GM23248 (cell line): ENCODE data around the gene ATP6V0A1. TPM values are rescaled to one million over a fixed set of nuclear protein-coding genes. Genes with fewer than 3 reads are reported as not detected.

Experiments
- DNase-seq: peaks from one replicate; pipeline ENCODE4 v3.0.0-alpha.2; 2015
- H2AFZ ChIP-seq: fragments of 200-600 bp; sonication (generic); 2 replicates; pipeline ENCODE4 v1.6.1; 2016; ENCODE audit warnings: antibody characterized with exemption
- H3F3A ChIP-seq: fragments of 200-600 bp; sonication (generic); 2 replicates; pipeline ENCODE4 v1.6.1; 2016; ENCODE audit warnings: mild to moderate bottlenecking, antibody characterized with exemption, mixed run types; ENCODE audit not compliant: insufficient read depth
- H3K27ac ChIP-seq: fragments of 200-600 bp; sonication (generic); 2 replicates; pipeline ENCODE4 v1.5.1; 2016; ENCODE audit warnings: mild to moderate bottlenecking
- H3K27me3 ChIP-seq: fragments of 200-600 bp; sonication (generic); replicated peaks from 2 replicates; pipeline ENCODE4 v1.6.1; 2016; ENCODE audit warnings: mild to moderate bottlenecking; ENCODE audit not compliant: insufficient read depth
- H3K36me3 ChIP-seq: fragments of 200-600 bp; sonication (generic); 2 replicates; pipeline ENCODE4 v1.6.1; 2016; ENCODE audit warnings: low read depth, mild to moderate bottlenecking
- H3K4me1 ChIP-seq: fragments of 200-600 bp; sonication (generic); 2 replicates; pipeline ENCODE4 v1.6.1; 2016; ENCODE audit warnings: mild to moderate bottlenecking; ENCODE audit not compliant: insufficient read depth
- H3K4me2 ChIP-seq: fragments of 200-600 bp; sonication (generic); one replicate; pipeline ENCODE4 v1.6.1; 2016; ENCODE audit warnings: mild to moderate bottlenecking; ENCODE audit not compliant: unreplicated experiment
- H3K4me3 ChIP-seq: fragments of 200-600 bp; sonication (generic); 2 replicates; pipeline ENCODE4 v1.5.1; 2016; ENCODE audit warnings: mild to moderate bottlenecking
- H3K79me2 ChIP-seq: fragments of 200-600 bp; sonication (generic); 2 replicates; pipeline ENCODE4 v1.6.1; 2016; ENCODE audit warnings: mild to moderate bottlenecking; ENCODE audit not compliant: insufficient read depth
- H3K9ac ChIP-seq: fragments of 200-600 bp; sonication (generic); 2 replicates; pipeline ENCODE4 v1.6.1; 2016; ENCODE audit warnings: mild to moderate bottlenecking
- H3K9me2 ChIP-seq: fragments of 200-600 bp; sonication (generic); 2 replicates; pipeline ENCODE4 v1.6.1; 2016; ENCODE audit warnings: mixed run types, mild to moderate bottlenecking, moderate library complexity; ENCODE audit not compliant: insufficient read depth
- H3K9me3 ChIP-seq: fragments of 200-600 bp; sonication (generic); one replicate; pipeline ENCODE4 v1.6.1; 2017; ENCODE audit warnings: low read depth
- H4K20me1 ChIP-seq: fragments of 200-600 bp; sonication (generic); 2 replicates; pipeline ENCODE4 v1.6.0; 2016; ENCODE audit not compliant: insufficient read depth
- EZH2 ChIP-seq: fragments of 200-600 bp; sonication (generic); IDR thresholded peaks from 2 replicates; pipeline ENCODE4 v1.6.1; 2018; ENCODE audit warnings: antibody characterized with exemption, mild to moderate bottlenecking; ENCODE audit not compliant: insufficient read depth, poor library complexity, severe bottlenecking
- EZH2phosphoT487 ChIP-seq: fragments of 200-600 bp; sonication (generic); IDR thresholded peaks from 2 replicates; pipeline ENCODE4 v1.6.1; 2018; ENCODE audit warnings: antibody characterized with exemption, moderate library complexity, mild to moderate bottlenecking, low read depth; ENCODE audit not compliant: insufficient read depth
- WGBS, 2 experiments: methylation state at CpG; one replicate each; pipeline ENCODE4 v1.1.6; 2015 to 2017; ENCODE audit warnings: low lambda C conversion rate in 2 of 2, low coverage in 1 of 2; ENCODE audit errors: missing lambda C conversion rate in 2 of 2; 5-methylcytosine and 5-hydroxymethylcytosine counted together
- in situ Hi-C: fragments of 300-500 bp; cut with MboI; formaldehyde crosslinking; loops from 2 replicates; pipeline ENCODE4 v1.15.0; 2020
- polyA plus RNA-seq: library from polyadenylated mRNA; unstranded; fragments of >200 nt; fragmentation: Nextera tagmentation; extraction: Ambion mirVana; gene quantifications from 2 replicates; pipeline ENCODE4 v1.2.1, GENCODE V29; 2016
- total RNA-seq: library from RNA; depleted of rRNA; stranded (reverse); fragments of >200 nt; shearing (Covaris generic); gene quantifications from 2 replicates; pipeline ENCODE4 v1.2.3, GENCODE V29; 2014

The ATP6V0A1 gene
- total and polyA plus RNA-seq, 2 experiments from 2014 or later: 15.3 to 26.0 TPM

- Histone ChIP-seq H3K4me3 (no peak overlapping the region), H3F3A (no peaks in the 10 kb centered on the region; the same call in 1 of the 2 replicates), H4K20me1 (no peaks in the 10 kb centered on the region), H3K9ac (no peak overlapping the region), H3K9me3 (no peaks in the 10 kb centered on the region), H3K79me2 (no peaks in the 10 kb centered on the region), H3K4me1 (peaks cover 6% of the 10 kb centered on the region; the same call in 1 of the 2 replicates), H2AFZ (no peak overlapping the region), H3K27me3 (no peaks in the 10 kb centered on the region), H3K9me2 (no peaks in the 10 kb centered on the region), H3K4me2 (no peak overlapping the region), H3K36me3 (peaks cover 47% of the 10 kb centered on the region), H3K27ac (no peak overlapping the region)
- DNase-seq: no peak
- TF ChIP-seq EZH2 (no peak), EZH2phosphoT487 (no peak)
- in situ Hi-C loops: no loop called here
- WGBS, 2 experiments: 82 to 83% methylated on average over 7 of the region's 7 CpGs
Observed at GRCh38 chr17:42484304-42484703, 25.6 kb downstream of the ATP6V0A1 start.

GRCh38 chr17:42485680-42486079 lies 27.0 kb downstream of the ATP6V0A1 start:
- no peak overlapping the region for H3K9ac ChIP-seq
- no peak overlapping the region for H3K27ac ChIP-seq
- no peaks in the 10 kb centered on the region for H3K79me2 ChIP-seq
- no peak overlapping the region for H3K4me2 ChIP-seq
- peaks cover 50% of the 10 kb centered on the region for H3K36me3 ChIP-seq
- H2AFZ ChIP-seq: no peak overlapping the region
- H3F3A ChIP-seq: no peaks in the 10 kb centered on the region; the same call in 1 of the 2 replicates
- H4K20me1 ChIP-seq: no peaks in the 10 kb centered on the region
- H3K27me3 ChIP-seq: no peaks in the 10 kb centered on the region
- no peaks in the 10 kb centered on the region for H3K9me3 ChIP-seq
- in situ Hi-C loops: no loop called here
- H3K4me3 ChIP-seq: no peak overlapping the region
- no peak for TF ChIP-seq EZH2phosphoT487
- no peak for TF ChIP-seq EZH2
- peaks cover 6% of the 10 kb centered on the region; the same call in 1 of the 2 replicates for H3K4me1 ChIP-seq
- peak; percentile 16 for DNase-seq
- H3K9me2 ChIP-seq: no peaks in the 10 kb centered on the region

GRCh38 chr17:42488032-42488431 lies 29.4 kb downstream of the ATP6V0A1 start:
- DNase-seq: no peak
- Histone ChIP-seq H3K36me3 (peaks cover 52% of the 10 kb centered on the region), H3F3A (no peaks in the 10 kb centered on the region; the same call in 1 of the 2 replicates), H4K20me1 (no peaks in the 10 kb centered on the region), H3K4me1 (peaks cover 2% of the 10 kb centered on the region; the same call in 1 of the 2 replicates), H3K27ac (no peak overlapping the region), H3K9me2 (no peaks in the 10 kb centered on the region), H3K79me2 (no peaks in the 10 kb centered on the region), H3K4me3 (no peak overlapping the region), H2AFZ (no peak overlapping the region), H3K27me3 (no peaks in the 10 kb centered on the region), H3K9ac (no peak overlapping the region), H3K4me2 (no peak overlapping the region), H3K9me3 (no peaks in the 10 kb centered on the region)
- no peak for TF ChIP-seq EZH2
- no peak for TF ChIP-seq EZH2phosphoT487
- in situ Hi-C loops: no loop called here
- 100% methylated on average over 1 of the region's 1 CpG for WGBS, 2 experiments

GRCh38 chr17:42493319-42493718 lies 34.6 kb downstream of the ATP6V0A1 start:
- no peak for DNase-seq
- Histone ChIP-seq H3K79me2 (no peaks in the 10 kb centered on the region), H2AFZ (no peak overlapping the region), H3K4me3 (no peak overlapping the region), H3K9me2 (no peaks in the 10 kb centered on the region), H3F3A (no peaks in the 10 kb centered on the region), H3K27ac (no peak overlapping the region), H3K4me1 (no peaks in the 10 kb centered on the region), H3K9me3 (no peaks in the 10 kb centered on the region), H3K4me2 (no peak overlapping the region), H3K9ac (no peak overlapping the region), H3K27me3 (no peaks in the 10 kb centered on the region), H3K36me3 (peaks cover 35% of the 10 kb centered on the region), H4K20me1 (no peaks in the 10 kb centered on the region)
- TF ChIP-seq EZH2 (no peak), EZH2phosphoT487 (no peak)
- WGBS, 2 experiments: 49 to 57% methylated on average over 3 of the region's 3 CpGs
- in situ Hi-C loops: no loop called here

- no peaks in the 10 kb centered on the region for H3K9me3 ChIP-seq
- no peaks in the 10 kb centered on the region for H3K27me3 ChIP-seq
- no peak overlapping the region for H3K9ac ChIP-seq
- H3K4me3 ChIP-seq: no peak overlapping the region
- no peaks in the 10 kb centered on the region for H3F3A ChIP-seq
- no peak overlapping the region for H3K27ac ChIP-seq
- H3K9me2 ChIP-seq: no peaks in the 10 kb centered on the region
- H4K20me1 ChIP-seq: no peaks in the 10 kb centered on the region
- H2AFZ ChIP-seq: no peak overlapping the region
- no peak overlapping the region for H3K4me2 ChIP-seq
- TF ChIP-seq EZH2 (no peak), EZH2phosphoT487 (no peak)
- 56 to 59% methylated on average over 4 of the region's 4 CpGs for WGBS, 2 experiments
- in situ Hi-C loops: no loop called here
- no peaks in the 10 kb centered on the region for H3K4me1 ChIP-seq
- no peaks in the 10 kb centered on the region for H3K79me2 ChIP-seq
- peak; percentile 14 for DNase-seq
- H3K36me3 ChIP-seq: peaks cover 32% of the 10 kb centered on the region
Observed at GRCh38 chr17:42494673-42495072, 36.0 kb downstream of the ATP6V0A1 start.
